ENCODE measurements around the gene SOX18. TPM values are rescaled to one million over a fixed set of nuclear protein-coding genes. Genes with fewer than 3 reads are reported as not detected.

SOX18 gene
- total and polyA plus RNA-seq, 2 donors from 2014 or later = 36.5 to 56.7 TPM

DNA sequence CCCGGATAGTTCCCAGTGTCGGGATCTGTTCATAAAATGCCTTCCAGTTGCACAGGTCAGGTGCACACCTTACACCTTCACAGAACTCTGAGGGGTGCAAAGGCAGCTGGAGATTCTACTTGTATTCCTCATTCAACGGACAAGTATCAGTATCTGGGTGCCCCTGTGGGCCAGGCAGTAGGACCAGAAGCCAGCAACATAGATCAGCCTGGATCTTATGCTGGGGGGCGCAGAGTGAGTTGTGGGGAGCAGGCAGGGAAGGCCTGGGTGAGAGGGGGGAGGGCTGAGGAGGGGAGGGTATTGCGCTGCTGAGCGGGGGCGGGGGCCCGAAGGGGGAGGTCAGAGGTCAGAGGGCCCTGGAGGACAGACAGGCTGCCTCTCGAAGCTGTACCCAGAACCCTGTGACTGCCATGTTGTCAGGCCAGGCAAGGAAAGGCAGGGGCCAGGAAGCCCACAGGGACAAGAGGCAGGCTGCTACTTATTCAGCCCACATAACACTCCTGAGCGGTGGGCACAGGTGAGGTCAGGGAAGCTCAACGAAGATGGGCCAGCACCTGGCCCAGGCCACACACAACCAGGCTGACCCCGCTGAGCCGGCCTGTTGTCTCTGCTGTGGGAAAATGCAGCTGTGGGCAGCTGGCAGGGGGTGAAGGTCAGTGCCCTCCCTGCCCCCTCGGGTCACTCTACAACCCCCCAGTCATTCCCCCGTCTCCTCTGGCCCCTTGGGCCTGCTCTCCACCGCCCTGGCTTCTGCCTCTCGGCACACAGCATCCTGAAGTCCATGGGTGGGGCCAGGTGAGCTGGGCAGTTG lies 31.6 kb upstream of the SOX18 start:
- Histone ChIP-seq H3K9me3 (ENCODE audit: control insufficient read depth in 2 of 3, insufficient read depth in 1 of 3, low read length in 3 of 3) (no peaks in the 10 kb centered on the region), H3K4me3 (ENCODE audit: low read length in 3 of 3) (peak overlapping the region in 1 of 3 donors; percentile 43), H3K36me3 (ENCODE audit: control insufficient read depth in 2 of 3, insufficient read depth in 3 of 3, low read length in 3 of 3) (no peaks in the 10 kb centered on the region), H3K27ac (ENCODE audit: low read depth in 2 of 2, low read length in 2 of 2) (no peak overlapping the region), H3K27me3 (ENCODE audit: control insufficient read depth, insufficient read depth, low read length) (peaks cover 6% of the 10 kb centered on the region), H3K9ac (ENCODE audit: low read length in 3 of 3) (no peak overlapping the region), H3K4me1 (ENCODE audit: control insufficient read depth in 2 of 3, insufficient read depth in 2 of 3, low read depth in 1 of 3, low read length in 3 of 3) (peaks cover 0 to 23% (median 3%) of the 10 kb centered on the region in 3 donors)
- DNase-seq (peak in 1 of 5 donors; percentile 64), FAIRE-seq (no peak)
- TF ChIP-seq CTCF (IDR thresholded peaks at IDR 0.05; ENCODE audit: borderline replicate concordance, extremely low read depth, insufficient read depth) = no peak
- intact Hi-C loops (cut with DNase I) = no loop called here

DNA sequence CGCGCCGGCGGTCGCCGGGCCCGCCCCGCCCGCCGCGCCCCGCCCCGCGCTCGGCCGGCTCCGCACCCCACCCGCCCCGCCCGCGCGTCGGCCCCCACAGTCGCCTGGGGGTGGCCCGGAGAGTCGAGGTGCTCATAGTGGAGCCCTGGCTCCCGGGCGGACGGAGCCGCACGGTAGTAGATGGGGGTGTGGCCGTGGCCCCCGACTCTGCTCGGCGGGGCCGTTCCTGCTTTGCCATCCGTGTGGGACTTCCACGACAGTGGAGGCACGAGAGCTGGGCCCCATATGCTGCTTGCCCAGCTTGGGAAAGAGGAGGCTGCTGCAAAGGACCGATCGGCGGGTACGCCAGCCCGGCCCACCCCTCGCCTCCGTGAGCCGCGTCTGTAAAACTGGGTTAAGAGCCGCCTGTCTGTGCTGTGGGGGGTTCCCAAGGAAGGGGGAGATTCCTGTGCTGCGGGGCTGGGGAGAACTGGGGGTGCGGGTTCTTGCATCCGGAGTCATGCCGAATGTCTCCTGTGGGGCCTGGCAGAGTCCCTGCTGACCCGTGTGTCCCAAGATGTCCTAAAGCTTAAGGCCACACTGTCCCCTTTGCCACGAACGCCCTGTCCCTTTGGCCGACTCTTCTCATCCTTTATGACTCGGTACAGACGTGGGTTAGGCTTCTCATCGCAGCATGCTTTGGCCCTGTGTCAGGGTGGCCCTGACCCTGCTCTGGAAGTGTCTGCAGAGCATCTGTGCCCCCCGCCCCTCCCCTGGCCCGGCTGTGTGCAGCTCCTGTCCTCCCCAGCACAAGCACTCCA lies 30.8 kb upstream of the SOX18 start, which contains the start of gene OPRL1:
Gene OPRL1 (plus strand): TSS at position 70 of the 800 bp plus-strand sequence. CDS start 12,639 bp downstream, outside the sequence.
- H3K9ac ChIP-seq (ENCODE audit: low read length in 3 of 3) = peak within 1 kb of the TSS in 2 of 3 donors; percentile 55
- H3K36me3 ChIP-seq (ENCODE audit: control insufficient read depth in 2 of 3, insufficient read depth in 3 of 3, low read length in 3 of 3) = no peaks in the 10 kb centered on the region
- peak within 1 kb of the TSS; percentile 32 to 65 for H3K27ac ChIP-seq (ENCODE audit: low read depth in 2 of 2, low read length in 2 of 2)
- FAIRE-seq (no peak), DNase-seq (peak in 1 of 5 donors; percentile 74)
- H3K9me3 ChIP-seq (ENCODE audit: control insufficient read depth in 2 of 3, insufficient read depth in 1 of 3, low read length in 3 of 3) = no peaks in the 10 kb centered on the region
- TF ChIP-seq CTCF (IDR thresholded peaks at IDR 0.05; ENCODE audit: borderline replicate concordance, extremely low read depth, insufficient read depth) = no peak
- H3K27me3 ChIP-seq (ENCODE audit: control insufficient read depth, insufficient read depth, low read length) = peaks cover 3% of the 10 kb centered on the region
- H3K4me3 ChIP-seq (ENCODE audit: low read length in 3 of 3) = peak within 1 kb of the TSS; percentile 21 to 59 (median 28)
- H3K4me1 ChIP-seq (ENCODE audit: control insufficient read depth in 2 of 3, insufficient read depth in 2 of 3, low read depth in 1 of 3, low read length in 3 of 3) = peaks cover 0 to 23% (median 3%) of the 10 kb centered on the region in 3 donors
- intact Hi-C loops (cut with DNase I) = no loop called here

GRCh38 chr20:64079273-64080012 lies 30.0 kb upstream of the SOX18 start, which contains the start of gene RGS19:
Gene RGS19 (minus strand): TSS chr20:64079518. CDS start chr20:64076886, 2,632 bp downstream.
- Histone ChIP-seq H3K9ac (ENCODE audit: low read length in 3 of 3) (peak within 1 kb of the TSS in 2 of 3 donors; percentile 55), H3K27ac (ENCODE audit: low read depth in 2 of 2, low read length in 2 of 2) (peak within 1 kb of the TSS; percentile 32 to 65), H3K4me3 (ENCODE audit: low read length in 3 of 3) (peak within 1 kb of the TSS; percentile 21 to 59 (median 28)), H3K36me3 (ENCODE audit: control insufficient read depth in 2 of 3, insufficient read depth in 3 of 3, low read length in 3 of 3) (no peaks in the 10 kb centered on the region), H3K9me3 (ENCODE audit: control insufficient read depth in 2 of 3, insufficient read depth in 1 of 3, low read length in 3 of 3) (no peaks in the 10 kb centered on the region), H3K4me1 (ENCODE audit: control insufficient read depth in 2 of 3, insufficient read depth in 2 of 3, low read depth in 1 of 3, low read length in 3 of 3) (peaks cover 0 to 23% (median 3%) of the 10 kb centered on the region in 3 donors), H3K27me3 (ENCODE audit: control insufficient read depth, insufficient read depth, low read length) (peaks cover 2% of the 10 kb centered on the region)
- FAIRE-seq (no peak), DNase-seq (peak; percentile 67 to 89 (median 84))
- intact Hi-C loops (cut with DNase I) = no loop called here
- no peak for TF ChIP-seq CTCF (IDR thresholded peaks at IDR 0.05; ENCODE audit: borderline replicate concordance, extremely low read depth, insufficient read depth)

Data from kidney (tissue), 14 donors.